GM19193 (cell line): Measurements from ENCODE around the gene ANKRD13A.

Source experiments
- POLR2A ChIP-seq: IDR thresholded peaks from 4 replicates; pipeline ENCODE4 v1.6.1; 2011; ENCODE audit not compliant: insufficient read depth, insufficient read length; ENCODE audit errors: extremely low read depth

ANKRD13A gene

GRCh38 chr12:109967383-109968031 lies 31.7 kb upstream of the ANKRD13A start:
- no peak for TF ChIP-seq POLR2A

- TF ChIP-seq POLR2A, result no peak
Measured at GRCh38 chr12:109968032-109968420, 31.2 kb upstream of the ANKRD13A start.

- no peak for TF ChIP-seq POLR2A
Measured at GRCh38 chr12:109968801-109969200, 30.4 kb upstream of the ANKRD13A start.

GRCh38 chr12:109972821-109973220 lies 26.4 kb upstream of the ANKRD13A start:
- TF ChIP-seq POLR2A, result no peak

GRCh38 chr12:109981311-109981710 lies 17.9 kb upstream of the ANKRD13A start:
- TF ChIP-seq POLR2A, result no peak

- no peak for TF ChIP-seq POLR2A
Measured at GRCh38 chr12:109982210-109982609, 17.0 kb upstream of the ANKRD13A start.

- TF ChIP-seq POLR2A, result no peak
Measured at GRCh38 chr12:109983432-109984142, 15.6 kb upstream of the ANKRD13A start.

- TF ChIP-seq POLR2A, result no peak
Measured at GRCh38 chr12:109987615-109988014, 11.6 kb upstream of the ANKRD13A start.

- TF ChIP-seq POLR2A, result no peak
Measured at GRCh38 chr12:109988274-109988673, 11.0 kb upstream of the ANKRD13A start.

GRCh38 chr12:109988903-109989302 lies 10.3 kb upstream of the ANKRD13A start:
- no peak for TF ChIP-seq POLR2A

GRCh38 chr12:109989380-109989779 lies 9.8 kb upstream of the ANKRD13A start:
- TF ChIP-seq POLR2A, result no peak

- TF ChIP-seq POLR2A, result no peak
Measured at GRCh38 chr12:109991586-109991985, 7.6 kb upstream of the ANKRD13A start.

- no peak for TF ChIP-seq POLR2A
Measured at GRCh38 chr12:109993091-109993490, 6.1 kb upstream of the ANKRD13A start.

- TF ChIP-seq POLR2A, result no peak
Measured at GRCh38 chr12:109994401-109995175, 4.6 kb upstream of the ANKRD13A start.

- TF ChIP-seq POLR2A, result no peak
Measured at GRCh38 chr12:109995361-109995685, 3.9 kb upstream of the ANKRD13A start.
